HG03520 (cell line): ENCODE measurements around the gene ERICH6.
A peak's percentile ranks its signal among the peaks of the same experiment; 100 is the strongest.

Source experiments
- ATAC-seq: cut with Tn5 transposase; IDR thresholded peaks from one replicate; pipeline ENCODE4 v1.9.1; 2021; ENCODE audit warnings: mild to moderate bottlenecking, moderate library complexity; ENCODE audit not compliant: unreplicated experiment

Gene ERICH6

DNA sequence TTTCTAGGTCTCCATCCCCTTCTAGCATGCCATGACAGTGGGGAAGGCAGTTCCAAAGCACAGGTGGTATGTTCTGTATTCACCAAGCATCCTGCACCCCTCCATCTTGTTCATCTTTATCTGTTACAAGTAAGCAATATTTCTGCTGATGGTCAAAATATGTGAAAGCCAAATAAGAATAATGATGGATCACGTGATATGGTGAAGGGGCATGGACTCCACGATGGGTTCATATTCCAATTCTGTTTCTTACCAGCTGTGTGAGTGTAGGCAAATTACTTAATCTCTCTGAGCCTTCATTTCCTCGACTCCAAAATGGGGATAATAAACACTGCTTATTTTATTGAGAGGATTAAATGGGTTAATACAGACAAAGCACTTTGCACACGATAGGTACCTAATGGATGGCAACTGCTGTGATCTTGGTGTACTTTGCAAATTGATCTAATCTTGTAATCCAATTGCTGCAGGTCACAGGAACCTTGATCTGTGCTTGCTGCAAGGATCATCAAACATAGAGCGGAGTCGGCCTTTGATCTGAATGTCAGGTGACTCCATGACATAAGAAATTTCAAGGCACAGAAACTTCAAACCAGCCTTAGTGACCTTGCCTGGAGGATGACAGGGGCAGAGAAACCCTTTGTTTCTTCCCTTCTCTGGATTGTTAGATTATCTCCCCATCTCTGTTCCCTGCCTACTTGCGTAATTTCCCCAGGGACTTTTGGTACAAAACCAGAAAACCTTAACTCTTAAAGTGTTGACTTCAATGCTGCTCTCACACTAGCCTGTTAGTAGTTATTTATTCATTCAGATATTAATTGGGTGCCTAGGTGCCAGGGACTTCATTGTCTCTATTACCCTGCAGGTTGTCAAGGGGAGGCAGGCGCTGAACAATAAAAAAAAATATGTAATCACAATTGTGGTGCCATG is 33.4 kb upstream of the ERICH6 start:
- ATAC-seq = no peak

GRCh38 chr3:150736316-150736719 is 32.6 kb upstream of the ERICH6 start:
- no peak for ATAC-seq

DNA sequence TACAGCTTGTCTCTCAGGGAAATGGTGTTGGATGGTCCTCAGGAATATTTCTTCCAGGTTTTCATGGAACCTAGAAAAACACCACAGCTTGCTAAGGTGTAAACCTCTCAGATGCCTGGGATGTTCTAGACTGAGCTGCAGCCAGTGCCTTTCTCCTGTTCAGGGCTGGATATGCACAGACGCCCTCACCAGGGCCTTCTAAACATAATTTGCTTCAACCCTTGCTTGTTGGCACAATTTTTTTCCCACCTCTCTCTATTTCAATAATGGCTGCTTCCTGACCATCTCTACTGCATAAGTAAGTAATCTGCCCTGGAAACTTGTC is 31.0 kb upstream of the ERICH6 start:
- ATAC-seq = no peak

- no peak for ATAC-seq
Observed at GRCh38 chr3:150733936-150734794, 30.4 kb upstream of the ERICH6 start.

DNA sequence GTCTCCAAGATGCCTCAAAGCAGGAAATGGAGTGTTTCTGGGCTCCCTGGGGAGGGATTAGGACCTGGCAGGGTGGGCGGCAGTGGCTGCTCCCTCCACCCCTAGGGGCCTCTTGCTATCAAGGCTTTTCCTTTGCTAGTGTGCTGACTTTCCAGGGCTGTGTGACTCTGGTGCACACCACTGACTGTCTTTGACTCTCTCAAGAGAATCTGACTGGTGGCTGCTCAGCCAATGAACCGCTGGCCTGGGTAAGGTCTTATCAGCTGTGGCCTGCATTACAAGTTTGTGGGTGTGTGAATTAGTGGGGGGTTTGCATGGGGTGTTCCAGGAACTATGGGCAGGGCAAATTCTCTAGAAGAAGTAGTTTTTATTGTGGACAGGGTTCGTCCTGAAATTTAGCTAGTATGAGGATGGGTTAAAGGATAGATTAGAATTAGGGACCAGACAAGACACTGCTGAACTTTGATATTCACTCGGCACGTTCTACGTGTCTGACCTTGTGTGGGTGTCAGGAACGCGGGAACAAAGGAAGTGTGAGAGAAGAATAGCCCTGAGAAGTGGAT is 29.7 kb upstream of the ERICH6 start:
- no peak for ATAC-seq

DNA sequence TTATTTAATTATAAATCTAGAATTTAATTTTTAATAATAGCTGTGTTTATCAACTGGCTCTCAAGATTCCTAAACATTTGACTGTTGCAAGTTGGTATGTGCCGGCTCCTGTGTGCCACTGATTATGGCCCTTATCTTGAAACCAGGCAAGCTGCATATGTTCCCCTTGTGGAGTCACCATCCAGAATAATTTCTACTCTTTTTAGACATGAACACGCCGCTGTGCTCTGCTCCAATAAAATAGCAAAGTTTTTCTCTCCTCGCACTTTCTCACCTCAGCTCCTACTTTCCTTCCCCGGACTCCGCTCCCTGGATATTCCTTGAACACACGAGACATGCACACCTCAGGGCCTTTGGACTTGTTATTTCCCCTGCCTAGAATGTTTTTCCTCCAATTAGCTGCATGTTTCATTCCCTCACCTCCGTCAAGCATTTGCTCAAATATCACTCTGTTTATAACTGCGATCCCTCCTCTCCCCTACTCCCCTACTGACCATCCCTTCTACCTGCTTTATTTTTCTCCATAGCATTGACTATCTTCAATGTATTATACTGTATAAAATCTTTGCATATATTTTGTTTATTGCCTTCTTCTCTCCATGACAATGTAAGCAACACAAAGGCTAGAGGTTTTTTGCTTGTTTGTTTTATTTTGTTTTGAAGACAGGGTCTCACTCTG is 26.1 kb upstream of the ERICH6 start:
- no peak for ATAC-seq

DNA sequence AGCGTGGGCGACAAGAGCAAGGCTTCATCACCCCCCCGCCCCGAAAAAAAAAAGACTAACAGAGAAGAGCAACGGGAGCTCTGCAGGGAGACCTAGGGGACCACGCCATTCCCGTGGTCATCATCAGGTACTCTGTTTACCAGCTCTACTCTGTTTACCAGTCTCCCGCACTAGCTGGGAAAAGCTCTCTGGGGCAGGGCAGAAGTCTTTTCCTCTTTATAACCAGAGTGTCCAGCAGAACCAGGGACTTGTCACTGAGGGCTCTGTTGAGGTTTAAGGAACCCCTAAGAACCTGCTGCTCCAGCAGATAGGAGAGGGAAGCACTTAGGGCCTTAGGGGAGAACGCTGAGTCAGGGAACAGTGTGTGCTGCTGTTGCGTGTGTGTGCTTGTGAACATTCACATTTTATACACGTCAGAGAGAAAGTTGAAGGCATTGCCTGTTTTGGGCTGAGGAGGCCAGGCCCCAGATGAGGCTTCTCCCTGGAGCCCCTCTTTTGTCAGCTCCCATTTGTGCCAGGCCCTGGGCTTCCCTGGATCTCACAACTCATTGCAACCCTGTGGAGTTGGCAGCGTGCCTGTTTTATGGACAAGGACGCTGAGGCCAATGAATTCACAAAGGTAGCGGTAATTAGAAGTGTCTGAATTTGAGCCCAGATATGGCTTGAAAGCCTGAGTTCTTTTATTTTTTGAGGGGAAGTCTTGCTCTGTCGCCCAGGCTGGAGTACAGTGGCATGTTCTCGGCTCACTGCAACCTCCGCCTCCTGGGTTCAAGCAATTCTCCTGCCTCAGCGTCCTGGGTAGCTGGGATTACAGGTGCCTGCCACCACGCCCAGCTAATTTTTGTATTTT is 24.2 kb upstream of the ERICH6 start:
- no peak for ATAC-seq

DNA sequence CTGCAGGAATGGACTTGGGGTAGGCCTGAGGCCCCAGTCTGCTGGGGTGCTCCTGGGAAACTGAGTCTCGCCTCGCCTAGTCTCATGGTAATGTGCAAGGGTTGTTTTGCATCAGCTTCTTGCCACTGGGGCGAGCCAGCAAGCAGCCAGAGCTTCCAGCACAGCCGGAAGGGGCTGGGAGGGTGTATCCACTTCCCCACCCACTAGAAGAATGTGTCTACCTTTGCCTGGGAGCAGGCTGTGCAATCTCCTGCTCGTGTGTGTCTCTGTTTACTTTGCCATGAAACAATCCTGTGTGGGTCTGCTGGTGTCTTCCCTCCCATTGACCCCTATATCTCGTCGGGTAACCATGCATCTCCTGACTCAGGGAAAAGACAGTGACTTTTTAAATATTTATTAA is 21.8 kb upstream of the ERICH6 start:
- no peak for ATAC-seq

GRCh38 chr3:150723946-150724345 is 20.2 kb upstream of the ERICH6 start:
- ATAC-seq = no peak

DNA sequence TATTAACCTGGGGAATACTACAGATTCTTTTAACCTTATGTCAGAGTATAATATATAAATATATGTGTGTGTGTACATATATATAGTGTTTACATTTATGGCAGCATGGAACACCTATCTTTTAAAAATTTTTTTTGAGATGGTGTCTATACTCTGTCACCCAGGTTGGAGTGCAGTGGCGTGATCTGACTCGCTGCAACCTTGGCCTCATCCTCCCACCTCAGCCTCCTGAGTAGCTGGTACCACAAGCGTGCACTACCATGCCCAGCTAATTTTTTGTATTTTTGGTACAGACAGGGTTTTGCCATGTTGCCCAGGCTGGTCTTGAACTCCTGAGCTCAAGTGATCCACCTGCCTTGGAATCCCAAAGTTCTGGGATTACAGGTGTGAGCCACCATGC is 18.5 kb upstream of the ERICH6 start:
- no peak for ATAC-seq

DNA sequence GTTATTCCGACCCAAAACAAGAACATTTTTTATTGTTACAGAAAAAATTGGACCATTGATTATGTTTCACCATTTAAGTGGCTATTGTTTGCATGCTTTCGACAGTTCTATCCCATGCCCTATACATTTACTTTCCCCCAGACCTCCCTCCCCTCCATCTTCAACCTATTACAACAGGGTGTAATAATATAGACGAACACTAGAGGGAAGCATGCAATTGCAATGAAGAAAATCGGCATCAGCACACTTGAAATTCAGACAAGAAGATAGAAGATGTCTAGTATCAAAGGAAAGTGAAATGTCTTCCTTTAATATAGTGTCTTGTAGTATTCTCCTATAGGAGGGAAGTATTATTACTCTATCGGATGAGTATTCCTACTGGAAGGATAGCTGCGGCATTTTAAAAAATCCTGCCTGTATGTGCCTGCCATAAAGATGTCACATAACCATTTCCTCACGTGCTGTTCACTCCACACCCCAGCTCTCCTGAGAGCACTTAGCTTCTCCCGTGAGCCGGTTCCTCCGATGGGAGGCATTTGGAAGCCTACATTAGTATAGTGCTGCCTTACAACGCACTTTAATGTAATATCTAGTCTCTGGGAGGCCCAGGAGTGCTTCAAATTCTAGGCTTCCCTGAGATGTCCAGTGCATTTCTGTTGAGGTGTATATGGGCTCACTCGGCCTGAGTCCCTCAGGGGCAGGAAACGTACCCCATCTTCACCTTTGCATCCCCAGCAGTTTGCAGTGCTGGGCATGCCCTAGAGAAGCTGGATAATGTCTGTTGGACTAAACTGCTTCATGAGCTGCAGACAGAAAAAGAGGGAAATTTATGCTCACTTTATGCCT is 17.8 kb upstream of the ERICH6 start:
- ATAC-seq = peak; percentile 55

DNA sequence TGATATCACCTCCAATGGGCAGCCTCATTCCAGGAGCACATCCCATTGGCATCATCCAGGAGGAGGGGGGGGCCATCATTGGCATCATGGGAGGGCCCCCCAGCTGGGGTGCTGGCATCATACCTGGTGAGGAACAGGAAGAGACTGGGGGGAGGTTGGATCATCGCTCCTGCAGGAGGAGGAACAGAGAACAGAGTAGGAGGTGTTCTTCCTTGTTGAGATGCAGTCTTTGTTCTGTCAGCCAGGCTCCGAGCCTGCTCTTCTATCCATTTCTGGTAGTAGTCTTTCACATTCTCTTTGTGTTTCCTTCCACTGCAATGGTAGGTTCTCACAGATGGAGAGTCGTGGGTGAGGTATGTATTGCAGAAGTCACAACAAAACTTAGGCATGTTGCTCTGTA is 16.7 kb upstream of the ERICH6 start:
- ATAC-seq = no peak

GRCh38 chr3:150710097-150710496 is 6.4 kb upstream of the ERICH6 start:
- ATAC-seq = no peak

DNA sequence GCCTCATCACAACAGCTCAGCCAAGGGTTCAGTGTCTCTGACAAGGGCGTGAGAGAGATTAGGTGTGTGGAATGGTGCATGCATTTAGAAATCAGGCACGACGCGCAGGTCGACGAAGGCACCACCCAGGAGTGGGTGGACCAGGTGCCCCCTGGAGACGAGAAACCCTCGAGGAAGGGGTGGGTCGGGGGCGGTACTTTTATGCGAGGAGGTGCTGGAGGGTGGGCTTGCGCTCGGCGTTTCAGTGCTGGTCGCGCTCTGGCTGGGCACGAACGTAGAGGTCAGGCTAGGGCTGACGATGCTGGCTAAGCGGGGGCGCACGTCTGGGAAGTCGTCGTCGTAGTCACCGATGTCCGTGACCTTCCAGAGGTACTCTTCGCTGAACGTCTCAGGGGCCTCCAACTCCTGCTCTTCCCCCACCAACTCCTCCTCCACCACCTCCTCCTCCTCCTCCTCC is 393 bp downstream of the ERICH6 start:
- ATAC-seq = peak; percentile 15

DNA sequence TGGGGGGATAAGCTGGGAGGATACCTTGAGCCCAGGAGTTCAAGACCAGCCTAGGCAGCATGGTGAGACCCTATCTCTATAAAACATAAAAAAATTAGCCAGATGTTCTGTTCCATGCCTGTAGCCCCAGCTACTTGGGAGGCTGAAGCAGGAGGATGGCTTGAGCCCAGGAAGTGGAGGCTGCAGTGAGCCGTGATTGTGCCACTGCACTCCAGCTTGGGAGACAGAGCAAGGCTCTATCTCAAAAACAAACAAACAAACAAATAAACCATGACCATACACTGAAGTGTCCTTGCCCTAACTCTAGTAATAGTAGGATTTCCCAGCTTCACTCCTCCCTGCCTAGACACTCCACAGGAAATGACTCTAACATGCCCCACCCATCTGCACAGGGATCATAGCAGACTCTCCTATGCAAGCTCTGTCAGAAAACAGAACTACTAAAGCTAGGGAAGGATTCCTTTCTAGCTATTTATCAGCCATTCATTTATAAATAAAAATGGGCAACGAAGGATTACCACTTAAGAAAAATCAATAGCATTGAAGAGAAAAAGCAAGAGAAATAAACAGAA is 4.6 kb downstream of the ERICH6 start:
- ATAC-seq = no peak

GRCh38 chr3:150697646-150698045 is 6.1 kb downstream of the ERICH6 start:
- ATAC-seq = no peak

DNA sequence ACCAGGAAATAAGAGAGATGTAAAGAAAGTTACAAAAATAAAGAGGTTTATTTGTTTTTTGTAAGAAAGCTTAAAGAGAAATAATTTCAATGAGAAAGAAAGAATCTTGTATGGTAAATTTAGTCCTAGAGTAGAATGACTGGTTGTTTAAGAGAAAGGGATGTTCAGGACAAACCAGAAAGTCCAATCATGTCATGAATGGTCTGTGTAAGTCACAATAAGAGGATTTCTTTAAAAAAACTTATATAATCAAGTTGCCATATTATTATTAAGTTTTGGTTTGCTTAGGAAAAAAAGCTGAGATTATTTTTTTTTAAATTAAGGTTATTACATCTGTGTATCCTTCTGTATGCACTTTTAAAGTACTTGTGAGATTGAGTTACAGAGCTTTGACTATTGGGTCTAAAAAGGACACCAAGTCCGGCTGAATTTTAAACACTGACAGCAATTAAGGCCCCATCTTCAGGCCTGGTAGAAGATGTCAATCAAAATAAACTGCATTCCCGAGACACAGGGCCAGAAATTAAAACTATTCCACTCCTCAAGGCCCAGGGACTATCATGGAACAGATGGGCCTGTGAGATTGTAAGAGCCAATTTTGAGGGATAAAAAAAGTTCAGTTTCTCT is 12.2 kb downstream of the ERICH6 start:
- ATAC-seq = no peak

GRCh38 chr3:150687613-150688012 is 16.1 kb downstream of the ERICH6 start:
- ATAC-seq = no peak
